Panc1 (cell line): Measurements from ENCODE around the gene NUTM2B. TPM values are rescaled to one million over a fixed set of nuclear protein-coding genes. Genes with fewer than 3 reads are reported as not detected.
"Not testable (repeated sequence)": the region's sequence is repeated elsewhere in the genome, so short reads cannot be mapped to it uniquely, and the experiment has no call there.

Experiments
- ATAC-seq: fragments of 200-7000 bp; cut with Tn5 transposase; 2 replicates; pipeline ENCODE4 v1.9.1; 2020; ENCODE audit warnings: mild to moderate bottlenecking, moderate library complexity
- BruUV-seq: library from RNA; stranded (reverse); fragments of 400-500 nt; replicated peaks from 2 replicates; lab custom pipeline; 2021; lab: Mats Ljungman, UMichigan
- CTCF ChIA-PET: fragments of 300-600 bp; sonication (Branson Sonifier 250); formaldehyde crosslinking; loops from one replicate; lab custom pipeline; 2022; ENCODE audit warnings: antibody characterized with exemption; lab: Charles Lee
- POLR2A ChIA-PET: fragments of 300-600 bp; sonication (Branson Sonifier 250); formaldehyde crosslinking; loops from one replicate; lab custom pipeline; 2022; ENCODE audit warnings: antibody characterized with exemption; lab: Charles Lee
- DNase-seq: peaks from one replicate; pipeline ENCODE4 v3.0.0-alpha.2; 2010; ENCODE audit warnings: low read depth, low spot score
- H3K27ac ChIP-seq: 2 replicates; pipeline ENCODE4 v1.5.1; 2011; ENCODE audit warnings: mild to moderate bottlenecking, low read length, inconsistent platforms
- H3K27me3 ChIP-seq: fragments of 200-500 bp; sonication (Bioruptor generic); 2 replicates; pipeline ENCODE4 v1.6.0; 2014; ENCODE audit warnings: low read length, inconsistent platforms; ENCODE audit not compliant: control insufficient read depth, insufficient read depth
- H3K36me3 ChIP-seq: fragments of 200-500 bp; sonication (Bioruptor generic); 2 replicates; pipeline ENCODE4 v1.5.1; 2014; ENCODE audit warnings: inconsistent platforms, mild to moderate bottlenecking, low read length, moderate library complexity; ENCODE audit not compliant: control insufficient read depth, insufficient read depth
- H3K4me1 ChIP-seq: 2 replicates; pipeline ENCODE4 v1.5.1; 2011; ENCODE audit warnings: inconsistent platforms, mild to moderate bottlenecking, low read length, moderate library complexity; ENCODE audit not compliant: control insufficient read depth, insufficient read depth
- H3K4me3 ChIP-seq, 2 experiments: 2 replicates each; pipeline ENCODE4 v1.5.1; 2011 to 2012; ENCODE audit warnings: low read depth in 2 of 2, low read length in 2 of 2, mild to moderate bottlenecking in 2 of 2, inconsistent platforms in 1 of 2, moderate library complexity in 1 of 2
- H3K9me3 ChIP-seq: fragments of 200-500 bp; sonication (Bioruptor generic); 2 replicates; pipeline ENCODE4 v1.5.1; 2014; ENCODE audit warnings: low read depth, mild to moderate bottlenecking, inconsistent platforms, low read length, moderate library complexity; ENCODE audit not compliant: control insufficient read depth, insufficient read depth
- in situ Hi-C: cut with HindIII; loops from 2 replicates; pipeline ENCODE4 v1.10.0; 2016; ENCODE audit warnings: low sequenced_read_pairs, low pct_unique_long_range_greater_than_20kb
- intact Hi-C: fragments of 100-400 bp; cut with micrococcal nuclease; formaldehyde crosslinking; loops from one replicate; pipeline ENCODE4 v1.10.0; 2022; ENCODE audit not compliant: unreplicated experiment
- total RNA-seq: library from RNA; stranded (reverse); gene quantifications from one replicate; pipeline ENCODE4 v1.2.1, GENCODE V29; 2021; ENCODE audit not compliant: unreplicated experiment
- TF ChIP-seq, protein P1 (sequence below): fragments of 450-650 bp; IDR thresholded peaks from 2 replicates; pipeline ENCODE4 v1.5.1; 2017; ENCODE audit warnings: mild to moderate bottlenecking

Gene NUTM2B
- total RNA-seq, 1 experiment from 2014 or later = 0.31 TPM

DNA sequence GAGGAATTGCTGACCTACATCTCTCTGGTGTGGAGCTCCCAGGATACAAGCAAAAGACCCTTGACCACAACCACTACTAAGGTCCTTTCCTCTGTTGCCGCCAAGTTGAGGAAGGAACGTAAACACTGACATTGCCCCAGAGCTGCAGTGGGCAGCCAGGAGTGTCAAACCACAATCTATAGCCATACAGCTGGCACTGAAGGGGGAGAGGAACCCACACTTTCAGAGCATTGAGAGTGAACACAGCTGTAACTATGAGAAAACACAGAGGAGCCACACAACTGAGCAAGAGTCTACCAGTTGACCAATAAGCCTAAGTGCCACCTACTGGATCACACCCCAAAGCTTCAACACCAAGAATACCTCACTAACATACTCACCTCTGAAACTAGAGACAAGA is 45.5 kb downstream of the NUTM2B start:
- H3K9me3 ChIP-seq, H3K27me3 ChIP-seq, DNase-seq, intact Hi-C loops, H3K36me3 ChIP-seq, POLR2A ChIA-PET, BruUV-seq, H3K4me1 ChIP-seq, ATAC-seq, H3K4me3 ChIP-seq, in situ Hi-C loops, H3K27ac ChIP-seq, CTCF ChIA-PET: not testable (repeated sequence)

DNA sequence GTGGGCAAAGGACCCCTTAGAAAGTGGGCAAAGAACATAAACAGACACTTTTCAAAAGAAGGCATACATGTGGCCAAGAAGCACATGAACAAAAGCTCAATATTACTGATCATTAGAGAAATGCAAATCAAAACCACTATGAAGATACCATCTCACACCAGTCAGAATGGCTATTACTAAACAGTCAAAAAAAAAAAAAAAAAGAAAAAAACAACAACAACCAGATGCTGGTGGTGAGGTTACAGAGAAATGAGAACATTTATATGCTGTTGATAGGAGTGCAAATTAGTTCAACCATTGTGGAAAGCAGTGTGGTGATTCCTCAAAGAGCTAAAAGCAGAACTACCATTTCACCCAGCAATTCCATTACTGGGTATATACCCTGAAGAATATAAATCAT is 50.6 kb downstream of the NUTM2B start:
- H3K4me1 ChIP-seq, H3K27ac ChIP-seq, intact Hi-C loops, H3K4me3 ChIP-seq, DNase-seq, H3K9me3 ChIP-seq, CTCF ChIA-PET, POLR2A ChIA-PET, H3K36me3 ChIP-seq, H3K27me3 ChIP-seq, BruUV-seq, ATAC-seq, in situ Hi-C loops: not testable (repeated sequence)

DNA sequence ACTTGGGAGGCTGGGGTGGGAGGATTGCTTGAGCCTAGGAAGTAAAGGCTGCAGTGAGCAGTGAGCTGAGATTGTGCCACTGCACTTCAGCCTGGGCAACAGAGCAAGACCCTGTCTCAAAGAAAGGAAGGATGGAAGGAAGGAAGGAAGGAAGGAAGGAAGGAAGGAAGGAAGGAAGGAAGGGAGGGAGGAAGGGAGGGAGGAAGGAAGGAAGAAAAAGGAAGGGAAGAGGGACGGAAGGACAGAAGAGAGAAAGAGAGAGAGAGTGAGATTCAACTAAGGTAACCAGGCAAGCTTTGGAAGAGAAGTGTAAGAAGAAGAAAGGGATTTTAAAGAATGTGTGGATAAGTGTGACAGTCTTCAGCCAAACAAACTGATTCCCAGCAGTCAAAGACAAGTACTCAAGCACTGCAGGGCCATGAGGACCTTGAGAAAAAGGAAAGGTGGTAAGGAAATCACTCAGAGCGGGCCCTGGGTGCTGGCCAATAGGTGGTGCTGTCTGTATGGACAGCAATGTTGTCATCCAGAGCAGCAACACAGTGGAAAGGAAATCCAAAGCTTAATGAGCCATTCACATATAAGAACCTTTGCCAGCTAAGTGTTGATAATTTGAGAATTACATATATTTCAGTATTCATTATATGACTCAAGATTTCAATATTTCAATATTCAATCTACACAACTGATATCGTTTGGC is 55.4 kb downstream of the NUTM2B start:
- H3K36me3 ChIP-seq, intact Hi-C loops, H3K4me1 ChIP-seq, POLR2A ChIA-PET, H3K4me3 ChIP-seq, H3K9me3 ChIP-seq, BruUV-seq, H3K27me3 ChIP-seq, DNase-seq, in situ Hi-C loops, H3K27ac ChIP-seq: not testable (repeated sequence)
- CTCF ChIA-PET = interaction anchor here (0.7 kb wide), 1 partner anchor 146 kb away, joined by 4 read pairs; no protein-coding TSS in a partner anchor
- TF ChIP-seq, protein P1, sequence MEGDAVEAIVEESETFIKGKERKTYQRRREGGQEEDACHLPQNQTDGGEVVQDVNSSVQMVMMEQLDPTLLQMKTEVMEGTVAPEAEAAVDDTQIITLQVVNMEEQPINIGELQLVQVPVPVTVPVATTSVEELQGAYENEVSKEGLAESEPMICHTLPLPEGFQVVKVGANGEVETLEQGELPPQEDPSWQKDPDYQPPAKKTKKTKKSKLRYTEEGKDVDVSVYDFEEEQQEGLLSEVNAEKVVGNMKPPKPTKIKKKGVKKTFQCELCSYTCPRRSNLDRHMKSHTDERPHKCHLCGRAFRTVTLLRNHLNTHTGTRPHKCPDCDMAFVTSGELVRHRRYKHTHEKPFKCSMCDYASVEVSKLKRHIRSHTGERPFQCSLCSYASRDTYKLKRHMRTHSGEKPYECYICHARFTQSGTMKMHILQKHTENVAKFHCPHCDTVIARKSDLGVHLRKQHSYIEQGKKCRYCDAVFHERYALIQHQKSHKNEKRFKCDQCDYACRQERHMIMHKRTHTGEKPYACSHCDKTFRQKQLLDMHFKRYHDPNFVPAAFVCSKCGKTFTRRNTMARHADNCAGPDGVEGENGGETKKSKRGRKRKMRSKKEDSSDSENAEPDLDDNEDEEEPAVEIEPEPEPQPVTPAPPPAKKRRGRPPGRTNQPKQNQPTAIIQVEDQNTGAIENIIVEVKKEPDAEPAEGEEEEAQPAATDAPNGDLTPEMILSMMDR = peak; percentile 33
- ATAC-seq = peak; percentile 80

Other genes with a start within 250 kb of the NUTM2B start
- 1.6 TPM for gene EIF5AL1, start 190.7 kb upstream of the NUTM2B start, total RNA-seq
- 2.8 TPM for gene SFTPA2, start 142.8 kb upstream of the NUTM2B start, total RNA-seq
- 3.8 TPM for gene SFTPA1, start 92.3 kb upstream of the NUTM2B start, total RNA-seq
- gene NUTM2E, start 123.5 kb downstream of the NUTM2B start, total RNA-seq = 0.08 TPM
- 0.36 TPM for gene SFTPD, start 245.9 kb downstream of the NUTM2B start, total RNA-seq